Upper lobe of right lung (tissue), 1 donor: Measurements from ENCODE around the gene KCNMA1. TPM values are rescaled to one million over a fixed set of nuclear protein-coding genes. Genes with fewer than 3 reads are reported as not detected.

Experiments used
- ATAC-seq: fragments of 200-7000 bp; cut with Tn5 transposase; one replicate; pipeline ENCODE4 v1.9.1; 2020; ENCODE audit warnings: mild to moderate bottlenecking, moderate library complexity
- DNase-seq: peaks from one replicate; pipeline ENCODE4 v3.0.0-alpha.2; 2020
- H3K27ac ChIP-seq: fragments of 200-600 bp; one replicate; pipeline ENCODE4 v1.8.0; 2022
- H3K27me3 ChIP-seq: fragments of 200-600 bp; one replicate; pipeline ENCODE4 v1.8.0; 2022; ENCODE audit warnings: mild to moderate bottlenecking
- H3K36me3 ChIP-seq: fragments of 200-600 bp; one replicate; pipeline ENCODE4 v1.8.0; 2022
- H3K4me1 ChIP-seq: fragments of 200-600 bp; one replicate; pipeline ENCODE4 v1.8.0; 2022
- H3K4me3 ChIP-seq: fragments of 200-600 bp; one replicate; pipeline ENCODE4 v1.8.0; 2022; ENCODE audit warnings: mild to moderate bottlenecking
- H3K9me3 ChIP-seq: fragments of 200-600 bp; one replicate; pipeline ENCODE4 v1.8.0; 2022
- intact Hi-C: fragments of 100-400 bp; cut with DNase I; formaldehyde crosslinking; loops from one replicate; pipeline ENCODE4 v1.11.0; 2022
- total RNA-seq: library from RNA; stranded (reverse); fragmentation: NEBNext Ultra II Directional; extraction: Animal tissue kit (Norgen Biotek cat#: 25700); gene quantifications from one replicate; pipeline ENCODE4 v1.2.1, GENCODE V29; 2021
- TF ChIP-seq, protein P1 (sequence below): fragments of 200-600 bp; IDR thresholded peaks from one replicate; pipeline ENCODE4 v1.8.0; 2022; ENCODE audit warnings: antibody characterized with exemption
- donor health status: DM: no; HTN: yes; CAD: no; lungs with severe emphysema.

KCNMA1 gene
- total RNA-seq, 1 donor from 2014 or later: 26.3 TPM

DNA sequence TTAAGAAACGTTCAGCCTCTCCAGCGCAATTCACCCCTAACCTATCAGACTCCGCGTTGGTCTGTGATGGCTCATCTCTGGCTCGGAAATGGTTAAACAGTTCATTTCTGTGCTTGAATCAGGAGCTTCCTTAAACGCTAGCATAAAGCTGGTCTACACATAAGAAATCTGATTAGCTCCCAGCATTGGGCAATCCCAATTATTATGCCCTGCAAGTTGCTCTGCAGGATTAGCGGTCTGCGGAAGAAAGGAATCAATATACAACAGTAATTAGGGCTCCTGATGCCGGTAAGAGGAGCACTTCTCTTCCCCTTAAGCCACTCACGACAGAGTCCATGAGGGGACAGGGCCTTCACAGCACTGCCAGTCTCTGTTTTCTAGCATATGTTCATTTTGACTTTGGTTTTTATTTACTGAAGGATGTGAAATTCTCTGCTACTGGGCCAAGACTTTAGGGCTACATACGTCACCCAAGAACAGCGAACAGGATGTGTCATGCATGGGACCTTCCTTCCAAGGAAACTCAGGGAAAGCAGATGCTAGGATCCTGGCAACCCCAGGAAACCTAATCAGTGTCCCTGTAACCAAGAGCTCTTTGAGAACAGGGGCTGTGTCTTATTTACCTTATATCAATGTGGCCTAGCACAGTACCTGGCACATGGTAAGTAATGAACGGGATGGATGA lies 324.4 kb downstream of the KCNMA1 start:
- ATAC-seq: no peak
- TF ChIP-seq, protein P1, sequence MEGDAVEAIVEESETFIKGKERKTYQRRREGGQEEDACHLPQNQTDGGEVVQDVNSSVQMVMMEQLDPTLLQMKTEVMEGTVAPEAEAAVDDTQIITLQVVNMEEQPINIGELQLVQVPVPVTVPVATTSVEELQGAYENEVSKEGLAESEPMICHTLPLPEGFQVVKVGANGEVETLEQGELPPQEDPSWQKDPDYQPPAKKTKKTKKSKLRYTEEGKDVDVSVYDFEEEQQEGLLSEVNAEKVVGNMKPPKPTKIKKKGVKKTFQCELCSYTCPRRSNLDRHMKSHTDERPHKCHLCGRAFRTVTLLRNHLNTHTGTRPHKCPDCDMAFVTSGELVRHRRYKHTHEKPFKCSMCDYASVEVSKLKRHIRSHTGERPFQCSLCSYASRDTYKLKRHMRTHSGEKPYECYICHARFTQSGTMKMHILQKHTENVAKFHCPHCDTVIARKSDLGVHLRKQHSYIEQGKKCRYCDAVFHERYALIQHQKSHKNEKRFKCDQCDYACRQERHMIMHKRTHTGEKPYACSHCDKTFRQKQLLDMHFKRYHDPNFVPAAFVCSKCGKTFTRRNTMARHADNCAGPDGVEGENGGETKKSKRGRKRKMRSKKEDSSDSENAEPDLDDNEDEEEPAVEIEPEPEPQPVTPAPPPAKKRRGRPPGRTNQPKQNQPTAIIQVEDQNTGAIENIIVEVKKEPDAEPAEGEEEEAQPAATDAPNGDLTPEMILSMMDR: no peak
- intact Hi-C loops: no loop called here

GRCh38 chr10:77311186-77311585 lies 326.4 kb downstream of the KCNMA1 start:
- H3K4me3 ChIP-seq: no peak overlapping the region
- DNase-seq (no peak), ATAC-seq (no peak)
- no peaks in the 10 kb centered on the region for H3K27me3 ChIP-seq
- intact Hi-C loops: no loop called here
- H3K36me3 ChIP-seq: no peaks in the 10 kb centered on the region
- H3K9me3 ChIP-seq: no peaks in the 10 kb centered on the region
- no peaks in the 10 kb centered on the region for H3K4me1 ChIP-seq
- TF ChIP-seq, protein P1: no peak
- H3K27ac ChIP-seq: no peak overlapping the region

More for the DNA sequence above, 324.4 kb downstream of the KCNMA1 start:
- Histone ChIP-seq H3K4me3 (no peak overlapping the region), H3K9me3 (no peaks in the 10 kb centered on the region), H3K4me1 (no peaks in the 10 kb centered on the region), H3K36me3 (no peaks in the 10 kb centered on the region), H3K27me3 (no peaks in the 10 kb centered on the region), H3K27ac (no peak overlapping the region)
- no peak for DNase-seq

GRCh38 chr10:77310288-77310840 lies 327.2 kb downstream of the KCNMA1 start:
- Histone ChIP-seq H3K36me3 (no peaks in the 10 kb centered on the region), H3K27ac (no peak overlapping the region), H3K4me1 (no peaks in the 10 kb centered on the region), H3K9me3 (no peaks in the 10 kb centered on the region), H3K4me3 (no peak overlapping the region), H3K27me3 (no peaks in the 10 kb centered on the region)
- TF ChIP-seq, protein P1: no peak
- intact Hi-C loops: no loop called here
- ATAC-seq (no peak), DNase-seq (no peak)

GRCh38 chr10:77309509-77309908 lies 328.1 kb downstream of the KCNMA1 start:
- TF ChIP-seq, protein P1: no peak
- Histone ChIP-seq H3K4me1 (no peaks in the 10 kb centered on the region), H3K27me3 (no peaks in the 10 kb centered on the region), H3K27ac (no peak overlapping the region), H3K36me3 (no peaks in the 10 kb centered on the region), H3K9me3 (no peaks in the 10 kb centered on the region), H3K4me3 (no peak overlapping the region)
- no peak for ATAC-seq
- DNase-seq: no peak
- intact Hi-C loops: no loop called here

- no peak overlapping the region for H3K27ac ChIP-seq
- H3K27me3 ChIP-seq: no peaks in the 10 kb centered on the region
- ATAC-seq: no peak
- TF ChIP-seq, protein P1: no peak
- no peak overlapping the region for H3K4me3 ChIP-seq
- intact Hi-C loops: no loop called here
- H3K4me1 ChIP-seq: no peaks in the 10 kb centered on the region
- DNase-seq: no peak
- H3K9me3 ChIP-seq: no peaks in the 10 kb centered on the region
- no peaks in the 10 kb centered on the region for H3K36me3 ChIP-seq
Measured at GRCh38 chr10:77309092-77309491, 328.5 kb downstream of the KCNMA1 start.
